Fibroblast of skin of back (primary cell): ENCODE results near the gene ABCA3.

Experiments
- DNase-seq: peaks from one replicate; pipeline ENCODE4 v3.0.0-alpha.2; 2013

ABCA3 gene

DNA sequence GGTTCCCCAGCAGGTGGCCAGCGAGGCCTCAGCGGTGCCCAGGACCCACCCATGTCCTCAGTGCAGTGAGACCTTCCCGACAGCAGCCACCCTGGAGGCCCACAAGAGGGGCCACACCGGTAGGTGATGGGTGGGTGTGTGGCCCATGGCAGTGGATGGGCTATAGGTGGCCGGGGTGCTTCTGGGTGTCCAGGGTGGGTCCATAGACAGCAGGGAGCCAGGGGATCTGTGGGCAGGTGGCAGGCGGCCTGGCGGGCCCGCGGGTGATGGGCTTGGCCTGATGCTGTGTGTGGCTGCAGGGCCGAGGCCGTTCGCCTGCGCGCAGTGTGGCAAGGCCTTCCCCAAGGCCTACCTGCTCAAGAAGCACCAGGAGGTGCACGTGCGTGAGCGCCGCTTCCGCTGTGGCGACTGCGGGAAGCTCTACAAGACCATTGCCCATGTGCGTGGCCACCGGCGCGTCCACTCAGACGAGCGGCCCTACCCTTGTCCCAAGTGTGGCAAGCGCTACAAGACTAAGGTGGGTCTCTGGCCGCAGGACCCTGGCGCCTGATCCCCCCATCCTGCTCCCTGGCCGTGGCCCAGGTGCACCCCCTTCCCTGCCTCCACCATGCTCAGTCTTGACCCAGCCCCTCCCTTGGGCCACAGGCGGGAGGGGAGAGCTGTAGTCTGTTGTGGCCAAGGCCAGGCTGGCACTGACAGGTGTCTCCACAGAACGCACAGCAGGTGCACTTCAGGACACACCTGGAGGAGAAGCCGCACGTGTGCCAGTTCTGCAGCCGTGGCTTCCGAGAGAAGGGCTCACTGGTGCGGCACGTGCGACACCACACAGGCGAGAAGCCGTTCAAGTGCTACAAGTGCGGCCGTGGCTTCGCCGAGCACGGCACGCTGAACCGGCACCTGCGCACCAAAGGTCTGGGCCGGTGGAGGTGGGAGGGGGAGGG is 106.4 kb downstream of the ABCA3 start:
- no peak for DNase-seq

- no peak for DNase-seq
Observed at GRCh38 chr16:2233046-2233775, 107.3 kb downstream of the ABCA3 start.

DNA sequence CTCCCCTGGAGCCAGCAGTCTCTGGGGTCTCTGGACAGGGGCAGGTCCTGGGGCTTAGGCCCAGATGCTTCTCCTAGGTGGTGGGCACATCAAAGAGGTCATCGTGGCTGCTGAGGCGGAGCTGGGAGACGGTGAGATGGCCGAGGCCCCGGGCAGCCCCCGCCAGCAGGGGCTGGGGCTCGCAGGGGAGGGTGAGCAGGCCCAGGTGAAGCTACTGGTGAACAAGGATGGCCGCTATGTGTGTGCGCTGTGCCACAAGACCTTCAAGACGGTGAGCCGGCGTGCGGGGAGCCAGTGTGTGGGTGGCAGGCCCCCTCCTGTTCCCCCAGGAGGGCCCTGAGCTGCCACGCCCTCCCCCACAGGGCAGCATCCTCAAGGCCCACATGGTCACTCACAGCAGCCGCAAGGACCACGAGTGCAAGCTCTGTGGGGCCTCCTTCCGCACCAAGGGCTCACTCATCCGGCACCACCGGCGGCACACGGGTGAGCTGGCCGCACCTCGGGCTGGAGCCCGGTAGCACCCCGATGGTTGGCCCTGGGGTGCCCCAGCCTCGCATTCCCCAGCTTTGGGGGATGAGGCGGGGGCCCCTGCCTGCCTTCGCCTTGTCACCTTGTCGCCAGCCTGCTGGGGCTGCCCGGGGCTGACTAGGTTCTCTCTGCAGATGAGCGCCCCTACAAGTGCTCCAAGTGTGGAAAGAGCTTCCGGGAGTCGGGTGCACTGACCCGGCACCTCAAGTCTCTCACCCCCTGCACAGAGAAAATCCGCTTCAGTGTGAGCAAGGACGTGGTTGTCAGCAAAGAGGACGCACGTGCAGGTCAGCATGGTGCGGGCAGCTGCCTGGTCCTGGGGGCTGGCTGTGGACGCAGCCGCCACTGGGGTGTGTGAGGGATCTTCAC is 108.2 kb downstream of the ABCA3 start:
- DNase-seq = no peak

DNA sequence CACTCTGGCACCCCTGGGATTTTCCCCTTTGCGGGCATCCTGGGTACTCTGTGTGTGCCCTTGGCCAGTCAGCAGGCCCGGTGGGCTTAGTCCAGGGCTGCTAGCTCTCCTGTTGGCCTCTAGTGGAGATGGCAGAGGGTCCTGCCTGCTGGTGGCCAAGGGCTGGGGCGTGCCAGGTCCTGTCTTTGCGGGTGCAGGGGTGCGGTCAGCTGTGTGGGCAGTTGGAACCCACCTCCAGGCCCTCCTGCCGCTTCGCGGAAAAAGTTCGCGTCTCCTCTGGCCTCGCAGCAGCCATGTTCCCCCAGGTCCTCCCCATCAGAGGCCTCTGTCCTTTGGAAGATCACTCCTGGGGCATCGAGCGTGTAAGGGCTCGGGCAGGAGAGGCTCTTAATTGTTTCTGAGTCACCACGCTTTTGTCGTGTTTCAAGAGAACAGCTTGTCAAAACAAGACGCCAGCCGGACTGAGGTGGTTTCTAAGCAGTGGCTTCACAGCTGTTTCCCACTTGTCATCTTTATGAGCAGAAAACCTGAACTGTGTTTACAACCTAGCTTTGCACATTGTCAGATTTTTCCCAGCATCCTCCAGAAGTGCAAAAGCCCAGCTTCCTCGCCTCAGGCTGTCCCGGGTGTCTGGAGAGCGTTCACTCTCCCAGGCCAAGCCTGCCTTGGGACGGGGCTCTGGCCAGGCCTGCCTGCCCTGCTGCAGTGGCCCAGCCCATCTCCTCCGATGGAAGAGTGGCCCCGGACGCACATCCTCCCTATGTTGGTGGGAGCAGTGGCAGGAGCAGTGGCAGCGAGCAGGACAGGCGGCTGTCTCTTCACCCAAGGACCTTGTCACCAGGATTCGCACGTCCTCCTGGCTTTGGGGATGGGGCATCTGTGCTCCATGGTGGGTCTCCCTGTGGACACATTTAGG is 109.3 kb downstream of the ABCA3 start:
- no peak for DNase-seq

DNA sequence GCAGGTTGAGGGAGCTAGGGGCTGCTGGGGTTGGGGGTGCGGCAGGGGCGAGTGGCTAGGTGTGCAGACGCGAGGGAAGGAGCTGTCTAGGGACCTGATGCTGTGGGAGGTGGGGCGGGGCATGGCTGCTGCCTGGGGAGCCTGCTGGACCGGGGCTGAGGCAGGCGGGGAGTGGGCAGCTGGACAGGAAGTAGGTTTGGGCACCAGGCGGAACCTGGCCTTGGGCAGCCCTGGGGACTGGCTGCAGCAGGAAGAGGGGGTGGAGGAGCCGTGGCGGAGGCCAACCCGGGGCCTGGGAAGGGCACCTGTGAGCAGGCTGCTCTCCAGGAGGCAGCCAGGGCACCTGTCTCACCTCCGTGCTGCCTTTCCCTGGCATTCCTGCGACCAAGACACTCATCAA is 110.2 kb downstream of the ABCA3 start:
- DNase-seq = no peak

DNA sequence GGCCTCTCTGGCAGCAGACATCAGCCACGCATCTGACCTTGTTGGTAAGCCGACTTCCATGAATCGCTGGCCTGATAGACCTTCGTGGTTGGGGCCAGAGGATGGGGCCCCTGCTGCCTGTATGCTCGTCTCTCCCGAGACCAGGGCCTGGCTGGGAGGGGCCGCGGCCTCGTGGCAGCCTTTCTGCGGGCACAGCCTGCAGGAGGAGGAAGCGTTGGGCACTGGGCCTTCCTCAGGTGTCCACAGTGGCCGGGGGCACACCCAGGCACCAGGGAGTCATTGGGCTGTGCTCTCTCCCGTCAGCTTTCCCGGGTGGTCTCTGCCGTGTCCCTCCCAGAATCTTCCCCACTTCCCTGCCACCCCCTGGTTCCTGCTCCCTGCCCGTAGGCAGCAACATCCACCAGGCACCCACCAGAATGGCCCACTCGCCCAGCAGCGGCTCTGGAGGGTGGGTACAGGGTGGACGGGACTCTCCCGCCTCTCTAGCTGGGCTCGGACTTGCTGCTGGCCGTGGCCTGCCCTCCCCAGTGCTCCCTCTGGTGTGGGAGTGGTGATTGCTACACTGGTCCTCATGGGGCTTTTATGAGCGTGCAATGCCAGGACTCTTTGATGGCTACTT is 110.8 kb downstream of the ABCA3 start:
- DNase-seq = no peak

GRCh38 chr16:2229091-2229490 is 111.4 kb downstream of the ABCA3 start:
- no peak for DNase-seq

DNA sequence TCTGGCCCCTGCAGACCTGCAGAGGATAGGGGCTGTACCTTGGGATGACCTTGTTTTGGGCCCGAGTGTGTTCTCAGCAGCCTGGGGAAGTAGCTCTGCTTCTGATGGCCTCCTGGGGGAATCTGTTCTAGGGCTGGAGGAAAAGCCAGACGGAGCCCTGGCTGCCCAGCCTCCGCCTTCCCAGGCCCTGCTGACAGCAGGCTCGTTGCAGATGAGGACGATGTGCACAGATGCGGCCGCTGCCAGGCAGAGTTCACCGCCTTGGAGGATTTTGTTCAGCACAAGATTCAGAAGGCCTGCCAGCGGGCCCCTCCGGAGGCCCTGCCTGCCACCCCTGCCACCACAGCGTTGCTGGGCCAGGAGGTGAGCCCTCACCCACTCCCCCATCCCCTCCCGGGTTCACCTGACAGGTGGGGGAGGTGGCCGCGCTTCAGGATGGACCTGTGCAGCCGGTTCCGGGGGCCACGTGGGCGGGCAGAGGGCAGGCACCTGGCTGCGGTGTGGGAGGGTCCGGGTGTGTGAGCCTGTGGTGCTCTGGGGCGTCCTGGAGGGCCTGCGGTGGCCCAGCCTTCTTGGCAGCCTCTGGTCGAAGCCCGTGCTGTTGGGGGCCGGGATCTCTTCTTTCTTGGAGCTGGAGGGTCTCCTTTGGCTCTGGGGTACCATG is 112.2 kb downstream of the ABCA3 start:
- no peak for DNase-seq

- no peak for DNase-seq
Observed at GRCh38 chr16:2226918-2227317, 113.6 kb downstream of the ABCA3 start.

- DNase-seq = no peak
Observed at GRCh38 chr16:2226245-2226793, 114.2 kb downstream of the ABCA3 start.
